ENCODE results near the gene ZNF74.

- no peak for TF ChIP-seq CTCF (conservative IDR thresholded peaks at IDR 0.05)
- TF ChIP-seq EZH2 (IDR thresholded peaks at IDR 0.05; ENCODE audit: low read depth) = no peak
Observed at GRCh38 chr22:20448630-20449029, 54.7 kb downstream of the ZNF74 start.

All from PC-9 (cell line).